DMS153 (cell line): Measurements from ENCODE around the gene PRRC2C.
"Not testable (repeated sequence)": the region's sequence is repeated elsewhere in the genome, so short reads cannot be mapped to it uniquely, and the experiment has no call there.

Experiments used
- DNase-seq: peaks from one replicate; lab custom pipeline; 2025; lab: John Stamatoyannopoulos, UW

PRRC2C gene

DNA sequence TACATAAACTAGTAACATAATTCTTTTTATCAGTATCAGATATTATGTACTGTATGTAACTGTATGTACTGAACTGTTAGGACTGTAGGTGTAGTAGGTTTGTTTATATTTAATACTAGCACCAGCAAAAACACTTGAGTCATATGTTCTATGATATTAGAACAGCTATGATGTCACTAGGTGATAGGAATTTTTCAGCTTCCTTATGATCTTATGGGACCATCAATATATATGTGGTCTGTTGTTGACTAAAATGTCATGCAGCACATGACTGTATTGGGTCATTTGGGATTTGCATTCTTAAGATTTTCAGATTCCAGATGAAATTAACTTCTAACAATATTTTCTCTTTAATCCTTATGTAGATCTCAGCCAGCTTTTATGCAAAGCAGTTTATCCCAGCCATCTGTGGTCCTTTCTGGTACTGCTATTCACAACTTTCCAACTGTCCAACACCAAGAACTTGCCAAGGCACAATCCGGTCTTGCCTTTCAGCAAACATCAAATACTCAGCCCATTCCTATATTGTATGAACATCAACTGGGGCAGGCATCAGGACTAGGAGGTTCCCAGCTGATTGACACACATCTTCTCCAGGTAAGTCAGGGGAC lies 98.4 kb downstream of the PRRC2C start:
- DNase-seq: no peak

DNA sequence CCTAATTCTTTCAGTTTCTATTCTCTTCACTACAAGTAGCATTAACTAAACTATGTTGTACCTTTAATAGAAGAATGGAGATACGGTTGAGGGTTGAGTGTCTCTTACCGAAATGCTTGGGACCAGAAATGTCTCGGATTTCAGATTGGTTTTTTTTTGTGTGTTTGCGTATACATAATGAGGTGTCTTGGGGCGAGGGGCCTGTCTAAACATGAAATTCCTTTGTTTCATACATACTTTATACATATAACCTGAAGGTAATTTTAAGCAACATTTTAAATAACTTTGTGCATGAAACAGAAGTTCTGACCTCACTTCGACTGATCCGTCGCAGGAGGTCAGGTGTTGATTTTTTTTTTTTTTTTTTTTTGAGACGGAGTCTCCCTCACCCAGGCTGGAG lies 100.4 kb downstream of the PRRC2C start:
- no peak for DNase-seq

DNA sequence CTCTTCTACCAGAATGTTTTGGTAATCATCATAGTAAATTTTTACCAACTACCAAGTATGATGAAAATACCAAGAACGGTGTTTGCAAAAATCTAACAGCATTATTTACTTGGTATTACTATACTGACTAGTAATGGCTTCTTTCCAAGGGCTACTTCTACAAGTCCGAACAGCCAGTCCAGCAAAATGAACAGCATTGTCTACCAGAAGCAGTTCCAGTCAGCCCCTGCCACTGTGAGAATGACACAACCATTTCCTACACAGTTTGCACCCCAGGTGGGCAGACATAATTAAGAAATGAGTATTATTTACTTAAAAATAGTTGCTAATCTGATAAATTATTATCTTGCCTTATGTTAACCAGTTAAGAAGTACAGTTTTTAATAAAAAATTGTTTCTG lies 102.9 kb downstream of the PRRC2C start:
- no peak for DNase-seq

DNA sequence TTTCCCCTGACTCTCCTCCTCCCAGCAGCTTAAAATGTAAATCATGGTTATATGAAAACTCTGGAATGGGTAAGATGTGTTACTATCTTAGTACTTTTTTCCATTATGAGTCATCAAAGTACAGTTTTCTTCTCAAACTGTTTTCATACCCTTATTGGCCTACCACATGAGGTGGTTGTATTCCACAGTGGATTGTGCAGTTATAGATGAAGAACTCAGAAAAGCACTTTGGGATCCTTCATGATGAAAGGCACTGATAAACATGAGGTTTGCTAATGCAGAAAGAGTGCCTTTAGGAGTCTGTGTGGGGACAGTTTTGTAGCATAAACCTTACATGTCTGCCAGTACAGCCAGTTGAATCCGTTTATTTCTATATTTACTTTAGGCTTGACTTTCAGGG lies 104.7 kb downstream of the PRRC2C start:
- DNase-seq: no peak

DNA sequence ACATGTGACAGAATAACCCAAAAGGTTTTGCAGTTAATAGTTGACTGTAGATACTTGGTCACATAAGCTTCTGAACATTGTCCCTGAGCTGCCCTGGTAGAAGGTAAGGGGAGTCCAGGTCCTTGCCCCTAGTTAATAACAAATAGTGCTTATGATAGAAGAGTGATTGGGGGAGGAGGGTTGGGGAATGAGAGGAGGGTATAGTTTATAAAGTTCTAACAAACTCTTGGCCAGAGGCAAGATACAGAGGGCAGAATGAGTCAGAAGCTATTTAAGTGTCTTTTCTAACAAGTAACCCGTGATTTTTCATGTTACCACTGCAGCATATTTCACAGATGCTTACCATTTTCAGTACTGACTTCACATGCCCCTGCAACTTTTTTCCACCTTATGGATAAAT lies 110.0 kb downstream of the PRRC2C start:
- no peak for DNase-seq

DNA sequence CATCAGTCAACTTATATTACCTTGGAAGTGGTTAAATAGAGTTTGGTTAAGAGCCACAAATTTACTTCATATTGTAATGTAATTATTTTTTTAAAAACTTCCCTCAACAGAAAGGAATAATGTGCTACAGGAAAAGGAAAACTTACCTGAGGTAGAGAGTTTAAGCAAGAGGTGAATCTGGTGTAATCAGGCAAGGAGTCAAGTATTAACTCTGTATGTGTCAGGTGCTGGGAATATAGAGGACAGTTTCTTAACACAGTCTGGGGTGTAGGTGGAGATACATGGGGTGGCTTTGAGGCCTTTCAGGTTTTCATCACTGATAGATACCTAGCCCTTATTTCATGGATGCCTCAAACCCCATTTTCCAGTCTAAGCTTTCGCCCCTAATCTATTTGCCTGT lies 110.8 kb downstream of the PRRC2C start:
- DNase-seq: no peak

DNA sequence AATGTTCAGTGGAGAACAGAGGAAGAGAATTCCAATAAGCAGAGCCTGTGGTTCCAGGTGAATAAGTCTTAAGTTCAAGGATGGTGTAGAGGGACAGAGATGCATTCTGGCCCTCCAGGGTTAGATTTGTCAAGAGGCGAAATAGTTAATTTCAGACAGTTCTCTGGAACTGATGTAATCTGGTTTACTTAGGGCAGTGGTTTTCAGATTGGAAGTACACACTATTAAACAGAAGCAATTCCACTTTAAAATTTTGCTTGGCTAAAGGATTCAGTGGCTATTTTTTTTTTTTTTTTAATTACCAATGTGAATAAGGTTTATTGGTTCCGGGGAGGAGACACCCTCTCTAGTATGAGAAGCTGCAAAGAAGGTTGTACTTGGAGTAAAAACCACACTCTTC lies 111.4 kb downstream of the PRRC2C start:
- no peak for DNase-seq

DNA sequence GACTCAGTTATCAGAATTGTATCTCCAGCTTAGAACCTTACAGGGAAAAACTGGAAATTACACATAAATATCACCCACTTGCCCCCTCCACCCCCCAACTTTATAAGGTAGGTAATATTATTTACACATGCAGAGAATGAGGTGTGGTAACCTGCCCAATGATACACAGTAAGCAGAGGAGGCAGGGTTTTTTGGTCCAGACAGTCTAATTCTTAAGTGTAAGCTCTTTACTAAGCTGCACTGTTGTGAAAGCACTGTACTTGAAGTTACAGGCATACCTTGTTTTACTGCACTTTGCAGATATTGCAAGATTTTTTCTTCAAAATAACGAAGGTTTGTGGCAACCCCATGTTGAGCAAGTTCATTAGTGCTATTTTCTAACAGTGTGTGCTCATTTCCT lies 111.9 kb downstream of the PRRC2C start:
- no peak for DNase-seq

DNA sequence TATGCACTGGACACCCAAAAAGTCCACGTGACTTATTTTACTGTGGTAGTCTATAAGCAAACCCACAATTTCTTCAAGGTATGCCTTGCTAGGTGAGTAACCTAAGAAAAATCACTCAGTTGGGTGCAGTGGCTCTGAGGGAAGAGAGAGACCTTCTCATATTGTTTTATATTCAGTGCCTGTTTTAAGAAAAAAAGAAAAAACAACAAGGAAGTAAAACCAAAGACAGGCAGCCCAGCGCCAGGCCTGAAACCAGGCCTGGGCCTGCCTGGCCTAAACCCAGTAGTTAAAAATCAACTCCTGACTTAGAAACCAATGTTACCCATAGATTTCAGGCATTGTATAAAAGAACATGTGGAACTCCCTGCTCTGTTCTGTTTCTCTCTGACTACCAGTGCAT lies 115.0 kb downstream of the PRRC2C start:
- not testable (repeated sequence) for DNase-seq

DNA sequence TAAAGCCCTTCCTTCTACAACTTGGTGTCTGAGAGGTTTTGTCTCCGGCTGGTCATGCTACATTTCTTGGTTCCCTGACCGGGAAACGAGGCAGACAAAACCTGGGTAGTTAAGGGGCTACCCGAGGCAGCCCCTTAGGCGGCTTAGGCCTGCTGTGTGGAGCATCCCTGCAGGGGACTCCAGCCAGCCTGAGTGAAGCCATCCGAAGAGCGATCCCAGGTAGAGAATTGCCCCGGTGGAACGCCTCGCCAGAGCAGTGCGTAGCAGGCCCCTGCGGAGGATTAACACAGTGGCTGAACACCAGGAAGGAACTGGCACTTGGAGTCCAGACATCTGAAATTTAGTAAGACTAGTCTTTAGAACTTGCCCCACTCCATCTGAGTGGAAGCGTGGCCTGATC lies 115.5 kb downstream of the PRRC2C start:
- DNase-seq: no peak

DNA sequence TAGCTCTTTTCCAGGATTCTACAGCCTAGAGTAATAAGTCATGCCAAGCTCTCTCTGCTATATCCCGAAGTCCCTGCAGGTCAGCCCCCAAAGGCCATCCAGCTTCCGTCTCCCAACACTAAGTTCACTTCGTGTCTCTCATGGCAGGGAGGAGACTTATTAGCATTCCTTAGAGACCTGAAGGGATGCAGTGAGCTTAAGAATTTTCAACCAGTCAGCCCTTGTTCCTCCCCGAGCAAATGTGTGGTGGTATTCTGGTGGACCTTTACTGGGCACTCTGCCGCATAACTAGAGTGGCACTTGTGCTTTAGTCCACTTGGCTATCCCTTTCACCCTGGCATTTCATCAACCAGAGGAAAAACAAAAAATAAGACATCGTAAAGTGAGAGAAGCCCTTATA lies 117.7 kb downstream of the PRRC2C start:
- not testable (repeated sequence) for DNase-seq

DNA sequence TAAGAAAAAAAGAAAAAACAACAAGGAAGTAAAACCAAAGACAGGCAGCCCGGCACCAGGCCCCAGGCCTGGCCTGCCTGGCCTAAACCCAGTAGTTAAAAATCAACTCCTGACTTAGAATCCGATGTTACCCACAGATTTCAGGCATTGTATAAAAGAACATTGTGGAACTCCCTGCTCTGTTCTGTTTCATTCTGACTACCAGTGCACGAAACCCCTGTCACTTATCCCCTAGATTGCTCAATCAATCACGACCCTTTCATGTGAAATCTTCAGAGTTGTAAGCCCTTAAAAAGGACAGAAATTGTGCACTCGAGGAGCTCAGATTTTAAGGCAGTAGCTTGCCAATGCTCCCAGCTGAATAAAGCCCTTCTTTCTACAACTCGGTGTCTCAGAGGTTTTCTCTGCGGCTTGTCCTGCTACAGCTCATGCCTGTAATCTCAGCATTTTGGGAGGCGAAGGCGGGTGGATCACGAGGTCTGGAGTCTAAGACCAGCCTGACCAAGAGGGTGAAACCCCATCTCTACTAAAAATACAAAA lies 121.1 kb downstream of the PRRC2C start:
- no peak for DNase-seq

DNA sequence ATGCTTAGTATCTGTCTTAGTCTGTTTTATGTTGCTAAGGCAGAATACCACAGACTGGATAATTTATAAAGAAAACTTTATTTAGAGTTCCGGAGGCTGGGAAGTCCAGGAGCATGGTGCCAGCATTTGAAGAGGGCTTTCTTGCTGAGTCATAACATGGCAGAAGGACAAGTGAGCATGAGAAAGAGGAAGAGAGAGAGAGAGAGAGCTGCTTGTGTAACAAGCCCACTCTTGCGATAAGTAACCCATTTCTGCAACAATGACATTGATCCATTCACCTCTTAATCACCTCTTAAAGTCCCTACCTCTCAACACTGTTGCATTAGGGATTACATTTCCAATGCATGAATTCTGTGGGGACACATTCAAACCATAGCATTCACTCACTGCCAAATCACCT lies 125.1 kb downstream of the PRRC2C start:
- no peak for DNase-seq

DNA sequence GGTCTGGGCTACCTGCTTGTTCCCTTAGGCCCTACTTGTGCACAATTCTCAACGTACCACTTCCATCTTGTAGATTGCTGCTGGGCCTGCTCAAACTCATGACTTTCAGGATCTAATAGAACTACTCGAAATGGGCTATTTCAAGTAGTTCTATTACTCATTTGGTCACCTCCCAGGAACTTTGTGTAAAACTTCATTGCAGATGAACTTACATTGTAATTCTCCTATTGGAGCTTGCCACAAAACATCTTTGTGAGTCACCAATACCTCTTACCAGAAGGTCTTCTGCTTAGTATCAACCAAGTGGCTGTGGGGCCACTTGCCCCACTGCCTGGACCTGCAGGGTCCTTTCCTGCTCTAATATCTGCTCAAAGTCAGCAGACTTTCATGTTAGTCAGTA lies 126.0 kb downstream of the PRRC2C start:
- no peak for DNase-seq

DNA sequence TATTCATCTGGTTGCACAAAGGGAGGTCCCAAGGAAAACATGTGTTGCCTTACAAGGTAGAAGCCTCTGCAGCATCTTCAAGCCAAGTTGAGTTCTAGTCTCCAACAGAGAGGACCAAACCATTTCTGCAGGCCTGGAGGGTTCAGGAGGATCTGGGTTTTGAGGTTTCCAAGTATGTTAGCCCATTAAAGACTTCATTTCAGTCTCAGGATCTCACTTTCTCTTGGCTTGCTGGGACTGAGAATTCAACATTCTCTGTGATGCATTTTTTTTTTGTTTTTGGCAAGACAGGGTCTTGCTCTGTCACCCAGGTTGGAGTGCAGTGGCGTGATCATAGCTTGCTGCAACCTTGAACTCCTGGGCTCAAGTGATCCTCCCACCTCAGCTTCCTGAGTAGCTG lies 128.0 kb downstream of the PRRC2C start:
- DNase-seq: no peak

DNA sequence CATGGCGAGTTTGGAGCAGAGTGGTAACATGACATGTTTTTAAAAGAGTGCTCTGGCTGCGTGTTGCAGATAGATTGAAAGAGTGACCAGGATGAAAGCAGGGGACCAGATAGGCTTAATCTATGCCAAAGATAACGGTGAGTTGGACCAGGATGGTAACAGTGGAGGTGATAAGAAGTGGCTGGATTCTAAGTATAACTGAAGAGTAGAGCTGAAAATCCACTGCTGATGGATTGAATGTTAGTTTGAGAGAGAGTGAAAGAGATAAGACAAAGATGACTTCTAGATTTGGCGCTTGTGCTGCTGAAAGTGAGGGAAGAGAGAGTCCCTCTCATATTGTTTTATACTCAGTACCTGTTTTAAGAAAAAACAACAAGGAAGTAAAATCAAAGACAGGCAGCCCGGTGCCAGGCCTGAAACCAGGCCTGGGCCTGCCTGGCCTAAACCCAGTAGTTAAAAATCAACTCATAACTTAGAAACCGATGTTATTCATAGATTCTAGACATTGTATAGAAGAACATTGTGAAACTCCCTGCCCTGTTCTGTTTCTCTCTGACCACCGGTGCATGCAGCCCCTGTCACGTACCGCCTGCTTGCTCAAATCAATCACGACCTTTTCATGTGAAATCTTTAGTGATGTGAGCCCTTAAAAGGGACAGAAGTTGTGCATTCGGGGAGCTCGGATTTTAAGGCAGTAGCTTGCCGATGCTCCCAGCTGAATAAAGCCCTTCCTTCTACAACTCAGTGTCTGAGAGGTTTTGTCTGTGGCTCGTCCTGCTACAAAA lies 130.0 kb downstream of the PRRC2C start:
- DNase-seq: not testable (repeated sequence)

DNA sequence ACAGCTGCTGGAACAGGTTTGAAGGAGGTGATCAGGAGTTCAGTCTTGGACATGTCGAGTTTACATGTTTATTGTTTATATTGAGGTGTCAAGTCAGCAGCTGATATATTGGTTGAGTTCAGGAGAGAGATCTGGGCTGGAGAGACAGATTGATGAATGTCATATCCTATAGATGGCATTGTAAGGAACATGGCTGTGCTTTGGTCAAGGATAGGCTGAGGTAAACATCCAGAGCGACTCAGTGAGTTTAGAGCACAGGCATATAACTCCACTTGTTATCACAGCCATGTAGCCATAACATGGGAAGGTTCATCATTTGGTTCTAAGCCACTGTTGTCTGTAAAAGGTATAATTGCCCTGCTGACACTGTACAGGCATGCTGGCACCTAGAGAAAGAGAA lies 131.3 kb downstream of the PRRC2C start:
- DNase-seq: no peak

DNA sequence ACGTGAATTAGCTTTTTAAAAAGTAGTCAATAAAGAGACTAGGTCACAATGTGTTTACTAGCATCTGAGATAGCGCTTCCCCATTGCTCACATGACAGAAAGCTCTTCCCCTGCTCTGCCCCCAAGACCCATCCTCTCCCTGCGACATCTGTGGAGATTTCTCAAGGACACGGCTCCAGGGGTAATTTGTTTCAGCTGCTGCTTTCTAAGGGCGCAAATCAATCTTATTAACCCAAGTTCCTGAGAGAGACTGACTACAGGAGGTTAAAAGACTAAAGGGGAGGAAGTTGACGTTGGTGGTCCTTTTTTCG lies 136.8 kb downstream of the PRRC2C start, which contains the start of gene MYOCOS:
Gene MYOCOS (plus strand): TSS at position 92 of the 311 bp plus-strand sequence. CDS start 1,641 bp downstream, outside the sequence.
- DNase-seq: no peak

DNA sequence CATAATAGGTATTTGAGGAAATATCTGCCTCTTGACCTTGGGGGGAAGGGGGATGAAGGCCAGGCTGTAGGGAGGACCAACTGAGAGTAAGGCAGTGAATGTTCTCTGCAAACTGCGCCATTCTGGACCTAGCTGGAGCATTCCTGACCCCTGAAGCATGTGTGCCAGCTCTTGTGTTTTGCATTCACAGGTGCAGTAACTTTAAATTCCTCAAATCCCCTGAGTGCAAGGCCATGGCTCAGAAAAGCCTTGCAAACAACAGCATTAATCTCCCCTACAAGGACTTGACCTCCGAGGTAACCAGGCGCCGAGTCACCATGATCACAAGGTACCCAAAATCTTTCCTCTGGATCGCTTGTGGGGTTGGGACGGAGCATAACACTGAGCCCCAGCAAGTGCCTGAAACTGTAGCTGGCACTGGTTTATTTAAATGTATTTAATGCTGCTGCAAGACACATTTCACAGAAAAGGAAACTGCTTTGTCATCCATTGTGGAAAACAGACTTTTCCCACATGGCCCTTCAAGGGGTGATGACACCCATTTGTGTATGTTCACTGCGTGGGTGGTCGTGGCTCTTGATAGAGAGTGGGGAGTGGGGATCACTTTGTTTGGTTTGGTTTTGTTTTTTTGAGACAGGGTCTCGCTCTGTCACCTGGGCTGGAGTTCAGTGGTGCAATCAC lies 138.5 kb downstream of the PRRC2C start:
- no peak for DNase-seq

DNA sequence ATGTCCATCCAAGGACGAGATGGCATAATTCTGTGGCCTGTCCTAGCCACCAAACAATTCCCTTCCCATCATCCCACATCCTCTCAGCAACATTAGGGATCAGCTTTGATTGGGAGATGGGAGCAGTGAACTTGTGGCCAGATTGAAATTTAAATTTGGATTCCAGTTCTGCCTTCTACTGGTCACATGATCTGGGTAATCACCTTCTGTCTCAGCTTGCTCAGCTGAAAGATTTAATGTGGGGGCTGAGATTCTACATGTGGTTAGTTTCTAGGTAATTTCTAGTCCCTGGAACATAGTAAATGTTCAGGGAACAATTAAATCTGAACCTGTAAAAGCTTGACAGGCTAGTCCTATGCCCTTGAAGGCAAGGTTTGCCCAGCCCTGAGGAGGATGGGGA lies 139.9 kb downstream of the PRRC2C start:
- no peak for DNase-seq

DNA sequence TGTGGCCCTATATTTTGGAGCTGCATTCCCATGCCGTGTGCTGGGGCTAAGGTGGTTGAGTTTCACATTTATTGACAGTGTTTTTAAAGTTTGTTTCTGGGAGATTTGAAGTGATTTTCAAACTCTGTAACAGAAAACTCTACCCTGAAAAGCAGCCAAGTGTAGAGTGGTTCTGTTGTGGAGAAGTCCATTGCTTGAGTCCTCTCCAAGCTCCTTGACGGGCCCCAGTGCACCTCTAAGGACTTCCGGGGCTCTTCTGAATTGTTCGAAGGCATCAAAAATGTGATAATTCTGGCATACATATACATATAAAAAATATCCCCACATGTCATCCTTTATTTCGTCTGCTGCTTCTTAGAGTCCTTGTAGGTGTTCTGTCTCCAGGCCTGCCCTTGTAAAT lies 141.7 kb downstream of the PRRC2C start:
- no peak for DNase-seq

DNA sequence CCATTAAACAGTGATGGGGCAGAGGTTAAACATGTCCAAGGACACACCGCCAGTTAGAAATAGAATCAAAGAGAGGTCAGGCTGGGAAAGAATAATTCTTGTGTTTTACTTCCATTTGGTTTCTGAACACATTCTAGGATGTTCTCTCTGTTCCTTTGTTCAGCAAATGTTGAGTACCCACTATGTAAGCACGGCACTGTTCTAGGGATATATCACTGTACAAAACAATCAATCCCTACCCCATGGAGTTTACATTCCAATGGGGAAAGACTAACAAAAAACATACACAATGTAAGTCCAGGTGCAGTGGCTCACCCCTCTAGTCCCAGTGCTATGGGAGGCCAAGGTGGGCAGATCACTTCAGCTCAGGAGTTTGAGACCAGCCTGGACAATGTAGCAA lies 142.9 kb downstream of the PRRC2C start:
- no peak for DNase-seq

DNA sequence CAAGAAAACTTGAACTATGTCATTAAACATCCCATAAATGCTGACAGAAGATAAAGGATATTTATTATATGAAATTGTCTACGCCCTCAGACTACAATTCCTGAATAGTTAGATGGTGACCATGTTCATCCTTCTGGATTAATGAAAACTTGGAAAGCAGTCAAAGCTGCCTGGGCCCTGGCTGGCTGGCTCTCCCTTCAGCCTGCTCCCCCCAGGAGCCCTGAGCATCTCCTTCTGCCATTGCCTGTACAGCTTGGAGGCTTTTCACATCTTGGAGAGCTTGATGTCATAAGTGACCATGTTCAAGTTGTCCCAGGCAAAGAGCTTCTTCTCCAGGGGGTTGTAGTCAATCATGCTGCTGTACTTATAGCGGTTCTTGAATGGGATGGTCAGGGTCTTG lies 150.3 kb downstream of the PRRC2C start:
- no peak for DNase-seq
